HepG2 (cell line): Measurements from ENCODE around the gene NAPB. TPM values are rescaled to one million over a fixed set of nuclear protein-coding genes. Genes with fewer than 3 reads are reported as not detected.
A peak's percentile ranks its signal among the peaks of the same experiment; 100 is the strongest.

Source experiments
- AKNA ChIP-seq: sonication (generic); formaldehyde crosslinking; IDR thresholded peaks from 2 replicates; pipeline ENCODE4 v1.4.0; 2020; ENCODE audit warnings: missing genetic modification reagents, borderline replicate concordance
- EP300 ChIP-seq, 3 experiments: sonication (generic) in 1 of 3; formaldehyde crosslinking in 1 of 3; IDR thresholded peaks; 2 replicates each; pipeline versions ENCODE4 v1.5.1 to v1.6.1; 2011 to 2020; ENCODE audit warnings: low read depth in 2 of 3, low read length in 2 of 3, borderline replicate concordance in 1 of 3, improper control_type of control experiment in 1 of 3, mild to moderate bottlenecking in 1 of 3, missing genetic modification reagents in 1 of 3, moderate library complexity in 1 of 3
- FOXK1 ChIP-seq: sonication (generic); formaldehyde crosslinking; IDR thresholded peaks from 2 replicates; pipeline ENCODE4 v1.4.0; 2020; ENCODE audit warnings: low read depth, missing genetic modification reagents, borderline replicate concordance
- HOXA7 ChIP-seq: sonication (generic); formaldehyde crosslinking; IDR thresholded peaks from 2 replicates; pipeline ENCODE4 v1.8.1; 2022; ENCODE audit warnings: mild to moderate bottlenecking, missing genetic modification reagents, moderate library complexity
- KDM2A ChIP-seq: sonication (generic); formaldehyde crosslinking; IDR thresholded peaks from 2 replicates; pipeline ENCODE4 v1.4.0; 2020; ENCODE audit warnings: low read depth, missing genetic modification reagents, borderline replicate concordance
- MXD1 ChIP-seq: sonication (generic); formaldehyde crosslinking; IDR thresholded peaks from 2 replicates; pipeline ENCODE4 v1.4.0; 2020; ENCODE audit warnings: mild to moderate bottlenecking, missing genetic modification reagents
- NCOA1 ChIP-seq: sonication (generic); formaldehyde crosslinking; IDR thresholded peaks from 2 replicates; pipeline ENCODE4 v1.9.0; 2021; ENCODE audit warnings: missing genetic modification reagents
- PLRG1 ChIP-seq: fragments of 450-650 bp; conservative IDR thresholded peaks from 2 replicates; pipeline ENCODE4 v1.6.1; 2016
- POLR2A ChIP-seq, 2 experiments: IDR thresholded peaks; 2 replicates each; pipeline ENCODE4 v1.6.1; 2011; ENCODE audit warnings: low read depth in 2 of 2, low read length in 2 of 2, mild to moderate bottlenecking in 1 of 2, moderate library complexity in 1 of 2; ENCODE audit not compliant: insufficient read depth in 1 of 2
- RBM22 ChIP-seq: fragments of 200-400 bp; formaldehyde crosslinking; optimal IDR thresholded peaks from 2 replicates; pipeline ENCODE3; 2017; ENCODE audit warnings: mild to moderate bottlenecking, low read length, moderate library complexity
- RBM39 ChIP-seq: fragments of 200-400 bp; formaldehyde crosslinking; IDR thresholded peaks from one replicate; pipeline ENCODE4 v1.6.1; 2018; ENCODE audit warnings: antibody characterized with exemption, mild to moderate bottlenecking, low read depth, low read length; ENCODE audit not compliant: poor library complexity, severe bottlenecking
- TEF ChIP-seq: sonication (generic); formaldehyde crosslinking; IDR thresholded peaks from 2 replicates; pipeline ENCODE4 v1.5.0; 2020; ENCODE audit warnings: missing genetic modification reagents
- TFE3 ChIP-seq: IDR thresholded peaks from 2 replicates; pipeline ENCODE4 v1.6.1; 2016
- YEATS4 ChIP-seq: sonication (generic); formaldehyde crosslinking; IDR thresholded peaks from 2 replicates; pipeline ENCODE4 v1.4.0; 2020; ENCODE audit warnings: missing genetic modification reagents, borderline replicate concordance
- ZBTB44 ChIP-seq: sonication (generic); formaldehyde crosslinking; IDR thresholded peaks from 2 replicates; pipeline ENCODE4 v1.4.0; 2020; ENCODE audit warnings: missing genetic modification reagents
- ZFP1 ChIP-seq: IDR thresholded peaks from 2 replicates; pipeline ENCODE4 v1.6.1; 2016
- ZIK1 ChIP-seq: sonication (generic); formaldehyde crosslinking; IDR thresholded peaks from 2 replicates; pipeline ENCODE4 v1.5.0; 2020; ENCODE audit warnings: mild to moderate bottlenecking, low read depth, missing genetic modification reagents, borderline replicate concordance
- ZNF225 ChIP-seq: sonication (generic); formaldehyde crosslinking; IDR thresholded peaks from 2 replicates; pipeline ENCODE4 v1.4.0; 2020; ENCODE audit warnings: mild to moderate bottlenecking, missing genetic modification reagents
- ZNF678 ChIP-seq: sonication (generic); formaldehyde crosslinking; IDR thresholded peaks from 2 replicates; pipeline ENCODE4 v1.4.0; 2020; ENCODE audit warnings: mild to moderate bottlenecking, missing genetic modification reagents
- ZNF709 ChIP-seq: sonication (generic); formaldehyde crosslinking; IDR thresholded peaks from 2 replicates; pipeline ENCODE4 v1.5.0; 2020; ENCODE audit warnings: mild to moderate bottlenecking, missing genetic modification reagents
- polyA plus RNA-seq, 8 experiments: library from polyadenylated mRNA; depleted of rRNA in 3 of 8; stranded (reverse) in 7 of 8; unstranded in 1 of 8; fragments of >200 nt; fragmentation: Illumina TruSeq in 4 of 8; extraction: Trizol in 4 of 8; gene quantifications; 2 replicates each; pipeline versions ENCODE4 v1.2.1 to v1.2.3, GENCODE V29; 2011 to 2016; ENCODE audit warnings: low read depth in 4 of 8, missing spikeins in 1 of 8, mixed read lengths in 1 of 8; ENCODE audit not compliant: insufficient read depth in 1 of 8
- total RNA-seq, 5 experiments: library from RNA; depleted of rRNA; stranded (reverse); fragments of >200 nt; fragmentation: Illumina TruSeq; extraction: Trizol; gene quantifications; 2 replicates each; pipeline ENCODE4 v1.2.3, GENCODE V29; 2016; ENCODE audit warnings: low read depth in 1 of 5

The NAPB gene
- total and polyA plus RNA-seq, 2 of the 13 experiments (the other 11 are each of a cell fraction or from before 2014, with no cell fraction given), result 15.2 to 16.1 TPM

GRCh38 chr20:23386304-23387117 lies 34.8 kb downstream of the NAPB start (continued):
- no peak for TF ChIP-seq ZBTB44 (CRISPR knock-in tag)
- TF ChIP-seq RBM39, result no peak
- TF ChIP-seq RBM22, result peak; percentile 39
- no peak for TF ChIP-seq ZNF678
- no peak for TF ChIP-seq POLR2A (IDR thresholded peaks at IDR 0.05; ENCODE audit: insufficient read depth in 1 of 2, low read depth in 2 of 2, low read length in 2 of 2)
- no peak for TF ChIP-seq ZNF225 (CRISPR knock-in tag)
- no peak for TF ChIP-seq ZIK1
- TF ChIP-seq YEATS4, result no peak
- 0 out of 2 replicates have a peak, but pooled peaks have one; percentile 21 for TF ChIP-seq ZFP1 (CRISPR knock-in tag)
- no peak for TF ChIP-seq PLRG1
- TF ChIP-seq AKNA (CRISPR knock-in tag), result no peak
- TF ChIP-seq TEF (CRISPR knock-in tag), result peak; percentile 82; the same call in 1 of the 2 replicates
- no peak for TF ChIP-seq MXD1 (CRISPR knock-in tag)
- peak; percentile 85; the same call in 1 of the 2 replicates for TF ChIP-seq FOXK1 (CRISPR knock-in tag)
- 0 out of 2 replicates have a peak, but pooled peaks have one; percentile 26 for TF ChIP-seq TFE3 (CRISPR knock-in tag)
- TF ChIP-seq KDM2A (CRISPR knock-in tag), result no peak
- TF ChIP-seq ZNF709 (CRISPR knock-in tag), result no peak
- no peak for TF ChIP-seq NCOA1 (CRISPR knock-in tag)
- TF ChIP-seq HOXA7, result no peak
- peak in 1 of 2 experiments; percentile 72; a peak in 2 of 4 replicates for TF ChIP-seq EP300 (IDR thresholded peaks at IDR 0.05; ENCODE audit: low read depth in 2 of 2, low read length in 2 of 2)
- TF ChIP-seq EP300 (CRISPR knock-in tag; IDR thresholded peaks at IDR 0.05; ENCODE audit: borderline replicate concordance), result peak; percentile 77; the same call in 1 of the 2 replicates
